A549 (cell line): ENCODE data around the gene CELF3. TPM values are rescaled to one million over a fixed set of nuclear protein-coding genes. Genes with fewer than 3 reads are reported as not detected.

Experiments used
- ATAC-seq, 2 experiments: fragments of 200-7000 bp in 1 of 2; fragments of >200 bp in 1 of 2; cut with Nextera tagmentation in 1 of 2; cut with Tn5 transposase in 1 of 2; 3 replicates each; pipeline versions ENCODE4 v1.8.0 to v1.9.1; 2018 to 2020; ENCODE audit warnings: mild to moderate bottlenecking in 1 of 2, moderate library complexity in 1 of 2
- CTCF ChIA-PET: fragments of 300-600 bp; sonication (Branson Sonifier 250); formaldehyde crosslinking; extraction: SDS; loops from one replicate; lab custom pipeline; 2021; ENCODE audit warnings: antibody characterized with exemption, inconsistent platforms; lab: Yijun Ruan, JAX
- POLR2A ChIA-PET: fragments of 350-600 bp; formaldehyde crosslinking; extraction: SDS; loops from one replicate; lab custom pipeline; 2021; ENCODE audit warnings: antibody characterized with exemption, inconsistent platforms; lab: Yijun Ruan, JAX
- DNase-seq, 2 experiments: peaks; one replicate each; pipeline versions ENCODE4 v3.0.0 to v3.0.0-alpha.2; 2011 to 2016; ENCODE audit warnings: low read depth in 1 of 2, low spot score in 1 of 2
- FAIRE-seq: peaks from 2 replicates; lab custom pipeline; 2011; peaks lifted over from hg19 to GRCh38; lab: Jason Lieb, UNC
- H3K27ac ChIP-seq, 2 experiments: fragments of >200 bp; sonication (Bioruptor Twin); formaldehyde crosslinking; 3 replicates each; pipeline ENCODE4 v1.5.1; 2016 to 2017
- H3K4me1 ChIP-seq: fragments of >200 bp; sonication (Bioruptor Twin); formaldehyde crosslinking; 3 replicates; pipeline ENCODE4 v1.6.1; 2016
- H3K4me2 ChIP-seq: fragments of >200 bp; sonication (Bioruptor Twin); formaldehyde crosslinking; 3 replicates; pipeline ENCODE4 v1.6.1; 2016
- H3K4me3 ChIP-seq: fragments of >200 bp; sonication (Bioruptor Twin); formaldehyde crosslinking; 3 replicates; pipeline ENCODE4 v1.5.1; 2016
- H3K9me3 ChIP-seq: fragments of >200 bp; sonication (Bioruptor Twin); formaldehyde crosslinking; 3 replicates; pipeline ENCODE4 v1.6.1; 2016
- CEBPB ChIP-seq, 2 experiments: fragments of >200 bp in 1 of 2; sonication (Bioruptor Twin) in 1 of 2; formaldehyde crosslinking in 1 of 2; IDR thresholded peaks; 2 replicates each; pipeline ENCODE4 v1.6.1; 2012 to 2016
- HMGXB4 ChIP-seq: fragments of 250-450 bp; sonication (Bioruptor Pico); IDR thresholded peaks from 2 replicates; pipeline ENCODE4 v1.5.0; 2021; ENCODE audit warnings: mild to moderate bottlenecking, moderate library complexity, borderline replicate concordance
- HOXA7 ChIP-seq: fragments of 250-450 bp; sonication (Bioruptor Pico); IDR thresholded peaks from 2 replicates; pipeline ENCODE4 v1.5.0; 2020; ENCODE audit warnings: mild to moderate bottlenecking, moderate library complexity
- JUN ChIP-seq, 2 experiments: fragments of >200 bp; sonication (Bioruptor Twin); formaldehyde crosslinking; IDR thresholded peaks; 2 replicates in 1 of 2; 3 replicates in 1 of 2; pipeline ENCODE4 v1.6.1; 2016 to 2017
- RAD21 ChIP-seq, 2 experiments: fragments of >200 bp in 1 of 2; sonication (Bioruptor Twin) in 1 of 2; formaldehyde crosslinking in 1 of 2; IDR thresholded peaks in 1 of 2; conservative IDR thresholded peaks in 1 of 2; 2 replicates in 1 of 2; 3 replicates in 1 of 2; pipeline ENCODE4 v1.6.1; 2012 to 2018; ENCODE audit warnings: inconsistent platforms in 1 of 2
- SMC3 ChIP-seq: fragments of >200 bp; sonication (Bioruptor Twin); formaldehyde crosslinking; IDR thresholded peaks from 3 replicates; pipeline ENCODE4 v1.6.1; 2018; ENCODE audit warnings: inconsistent platforms
- TFCP2L1 ChIP-seq: fragments of 250-450 bp; sonication (Bioruptor Pico); IDR thresholded peaks from 2 replicates; pipeline ENCODE4 v1.5.0; 2021; ENCODE audit warnings: mild to moderate bottlenecking
- ZFP36 ChIP-seq: fragments of 450-650 bp; IDR thresholded peaks from 2 replicates; pipeline ENCODE4 v1.6.1; 2014; ENCODE audit warnings: borderline replicate concordance; ENCODE audit not compliant: partially characterized antibody
- ZNF302 ChIP-seq: fragments of 250-450 bp; sonication (Bioruptor Pico); IDR thresholded peaks from 2 replicates; pipeline ENCODE4 v1.9.0; 2021; ENCODE audit warnings: inconsistent platforms, mild to moderate bottlenecking, moderate library complexity
- WGBS: methylation state at CpG from one replicate; pipeline ENCODE4 v1.1.6; 2017; ENCODE audit errors: missing lambda C conversion rate; 5-methylcytosine and 5-hydroxymethylcytosine counted together
- polyA plus RNA-seq, 4 experiments: library from polyadenylated mRNA; depleted of rRNA in 3 of 4; stranded (reverse); fragments of >200 nt; fragmentation: RNase III in 1 of 4; extraction: RNeasy Plus Mini Kit Qiagen cat#74134 plus additional on column Dnase treatment in 1 of 4; gene quantifications; 2 replicates in 3 of 4; 3 replicates in 1 of 4; pipeline ENCODE4 v1.2.3, GENCODE V29; 2011 to 2017
- TF ChIP-seq, protein P1 (sequence below): fragments of 150-350 bp; IDR thresholded peaks from 2 replicates; pipeline ENCODE4 v1.6.1; 2014; ENCODE audit warnings: low read depth, mild to moderate bottlenecking, low read length
- TF ChIP-seq, protein P2 (sequence below): fragments of 250-450 bp; sonication (Bioruptor Pico); IDR thresholded peaks from 2 replicates; pipeline ENCODE4 v1.5.0; 2020; ENCODE audit warnings: low read depth, mild to moderate bottlenecking, moderate library complexity
- TF ChIP-seq, protein P3 (sequence below): fragments of >200 bp; sonication (Bioruptor Twin); formaldehyde crosslinking; IDR thresholded peaks from 3 replicates; pipeline ENCODE4 v1.5.1; 2016

The CELF3 gene
- polyA plus RNA-seq, 2 of the 4 experiments (the other 2 are of a cell fraction): not detected

DNA sequence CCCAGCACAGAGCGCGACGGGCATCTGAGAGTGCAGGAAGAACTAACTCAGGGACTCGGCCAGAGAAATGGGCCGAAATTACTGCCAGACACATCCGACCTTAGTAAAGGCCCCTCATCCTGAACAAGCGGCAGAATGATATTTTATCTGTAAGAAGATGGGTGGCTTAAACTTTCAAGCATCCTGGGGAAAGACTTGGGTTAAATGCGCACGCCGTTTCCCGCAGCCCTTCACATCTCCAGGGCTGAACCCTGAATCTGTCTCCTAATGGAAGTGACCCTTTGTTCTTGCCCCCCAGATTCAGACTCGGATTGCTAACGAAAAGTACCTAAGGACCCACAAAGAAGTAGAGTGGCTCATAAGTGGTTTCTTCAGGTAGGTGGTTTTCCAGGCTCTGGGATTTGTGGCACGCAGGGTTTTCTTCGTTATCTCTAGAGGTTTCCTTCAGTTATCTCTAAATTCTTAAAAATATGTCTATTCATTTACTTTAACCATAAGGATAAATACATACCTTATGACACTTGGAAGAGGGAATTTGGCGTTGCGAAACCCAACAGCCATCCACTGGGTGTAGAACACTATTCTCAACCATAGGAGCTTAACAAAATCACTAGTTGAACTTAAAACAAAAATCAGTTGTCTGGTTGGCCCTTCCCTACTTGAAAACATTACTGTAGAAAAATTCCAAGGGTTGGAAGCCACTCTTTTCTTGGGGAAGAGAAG, 5.3 kb upstream of the CELF3 start:
- H3K4me2 ChIP-seq: peak overlapping the region; percentile 69
- ATAC-seq: no peak
- no peak for DNase-seq
- peaks cover 16% of the 10 kb centered on the region; the same call in 2 of the 3 replicates for H3K4me1 ChIP-seq
- H3K9me3 ChIP-seq: no peaks in the 10 kb centered on the region
- peak overlapping the region; percentile 42 for H3K4me3 ChIP-seq
- CTCF ChIA-PET: interaction anchor here (1.1 to 6.2 kb wide), 9 partner anchors 9 to 188 kb away, joined by 3 to 42 read pairs (median 4); no protein-coding TSS in a partner anchor
- no peak for FAIRE-seq
- H3K27ac ChIP-seq: peak overlapping the region in 1 of 2 experiments; percentile 21; a peak in 1 of 6 replicates
- POLR2A ChIA-PET: no interaction called here
- TF ChIP-seq, protein P1, sequence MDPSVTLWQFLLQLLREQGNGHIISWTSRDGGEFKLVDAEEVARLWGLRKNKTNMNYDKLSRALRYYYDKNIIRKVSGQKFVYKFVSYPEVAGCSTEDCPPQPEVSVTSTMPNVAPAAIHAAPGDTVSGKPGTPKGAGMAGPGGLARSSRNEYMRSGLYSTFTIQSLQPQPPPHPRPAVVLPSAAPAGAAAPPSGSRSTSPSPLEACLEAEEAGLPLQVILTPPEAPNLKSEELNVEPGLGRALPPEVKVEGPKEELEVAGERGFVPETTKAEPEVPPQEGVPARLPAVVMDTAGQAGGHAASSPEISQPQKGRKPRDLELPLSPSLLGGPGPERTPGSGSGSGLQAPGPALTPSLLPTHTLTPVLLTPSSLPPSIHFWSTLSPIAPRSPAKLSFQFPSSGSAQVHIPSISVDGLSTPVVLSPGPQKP: no peak
- peak; percentile 13 to 40; a peak in 1 of 4 replicates for TF ChIP-seq CEBPB (IDR thresholded peaks at IDR 0.05)
- TF ChIP-seq, protein P2, sequence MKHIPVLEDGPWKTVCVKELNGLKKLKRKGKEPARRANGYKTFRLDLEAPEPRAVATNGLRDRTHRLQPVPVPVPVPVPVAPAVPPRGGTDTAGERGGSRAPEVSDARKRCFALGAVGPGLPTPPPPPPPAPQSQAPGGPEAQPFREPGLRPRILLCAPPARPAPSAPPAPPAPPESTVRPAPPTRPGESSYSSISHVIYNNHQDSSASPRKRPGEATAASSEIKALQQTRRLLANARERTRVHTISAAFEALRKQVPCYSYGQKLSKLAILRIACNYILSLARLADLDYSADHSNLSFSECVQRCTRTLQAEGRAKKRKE (CRISPR knock-in tag): no peak
- TF ChIP-seq ZFP36: no peak
- 60% methylated on average over 17 of the region's 17 CpGs for WGBS

- Histone ChIP-seq H3K4me1 (peaks cover 23% of the 10 kb centered on the region; the same call in 2 of the 3 replicates), H3K27ac (peak within 1 kb of the TSS in 1 of 2 experiments; percentile 21; a peak in 1 of 6 replicates), H3K9me3 (no peaks in the 10 kb centered on the region), H3K4me3 (peak within 1 kb of the TSS; percentile 42), H3K4me2 (peak within 1 kb of the TSS; percentile 69)
- TF ChIP-seq HMGXB4 (CRISPR knock-in tag) (no peak), RAD21 (conservative IDR thresholded peaks at IDR 0.05 in 1 of 2, IDR thresholded peaks at IDR 0.05 in 1 of 2) (peak; percentile 23 to 24; a peak in 1 of 5 replicates), JUN (IDR thresholded peaks at IDR 0.05) (no peak), HOXA7 (CRISPR knock-in tag) (no peak), TFCP2L1 (CRISPR knock-in tag) (no peak), SMC3 (peak; percentile 42)
- TF ChIP-seq, protein P3, sequence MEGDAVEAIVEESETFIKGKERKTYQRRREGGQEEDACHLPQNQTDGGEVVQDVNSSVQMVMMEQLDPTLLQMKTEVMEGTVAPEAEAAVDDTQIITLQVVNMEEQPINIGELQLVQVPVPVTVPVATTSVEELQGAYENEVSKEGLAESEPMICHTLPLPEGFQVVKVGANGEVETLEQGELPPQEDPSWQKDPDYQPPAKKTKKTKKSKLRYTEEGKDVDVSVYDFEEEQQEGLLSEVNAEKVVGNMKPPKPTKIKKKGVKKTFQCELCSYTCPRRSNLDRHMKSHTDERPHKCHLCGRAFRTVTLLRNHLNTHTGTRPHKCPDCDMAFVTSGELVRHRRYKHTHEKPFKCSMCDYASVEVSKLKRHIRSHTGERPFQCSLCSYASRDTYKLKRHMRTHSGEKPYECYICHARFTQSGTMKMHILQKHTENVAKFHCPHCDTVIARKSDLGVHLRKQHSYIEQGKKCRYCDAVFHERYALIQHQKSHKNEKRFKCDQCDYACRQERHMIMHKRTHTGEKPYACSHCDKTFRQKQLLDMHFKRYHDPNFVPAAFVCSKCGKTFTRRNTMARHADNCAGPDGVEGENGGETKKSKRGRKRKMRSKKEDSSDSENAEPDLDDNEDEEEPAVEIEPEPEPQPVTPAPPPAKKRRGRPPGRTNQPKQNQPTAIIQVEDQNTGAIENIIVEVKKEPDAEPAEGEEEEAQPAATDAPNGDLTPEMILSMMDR: peak; percentile 39
- ChIA-PET CTCF (interaction anchor here (0.5 to 6.2 kb wide), 7 partner anchors 13 to 188 kb away, joined by 3 to 42 read pairs (median 6); no protein-coding TSS in a partner anchor), POLR2A (no interaction called here)
- ATAC-seq (peak; percentile 82 to 85), FAIRE-seq (no peak), DNase-seq (peak in 1 of 2 experiments; percentile 62)
- WGBS: 35% methylated on average over 19 of the region's 44 CpGs
Observed at GRCh38 chr1:151720974-151721787, 4.6 kb upstream of the CELF3 start, which contains the start of gene RIIAD1. RIIAD1 (plus strand) TSS chr1:151721522; CDS start chr1:151721537, 15 bp downstream.

DNA sequence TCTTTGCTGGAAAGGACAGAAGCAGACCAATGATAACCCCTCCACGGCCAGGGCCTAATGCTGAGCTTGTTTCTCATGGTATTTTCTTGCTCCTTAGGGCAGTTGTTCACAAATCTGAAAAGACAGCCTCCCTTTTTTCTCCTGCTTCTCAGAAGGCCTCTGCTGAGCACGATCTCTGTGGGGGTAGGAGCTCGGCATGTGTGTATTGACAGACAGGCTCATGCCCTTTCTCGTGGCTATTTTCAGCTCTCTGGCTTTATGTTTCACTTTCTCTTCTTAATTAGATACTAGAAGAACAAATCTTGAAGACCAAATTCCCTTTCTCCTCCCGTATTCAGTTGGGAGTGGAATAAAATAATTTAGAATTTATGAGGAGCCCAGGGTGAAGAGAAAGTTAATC, 4.0 kb upstream of the CELF3 start:
- ATAC-seq: no peak
- FAIRE-seq: no peak
- no peaks in the 10 kb centered on the region for H3K9me3 ChIP-seq
- TF ChIP-seq ZNF302 (CRISPR knock-in tag): no peak
- DNase-seq: no peak
- H3K4me2 ChIP-seq: peak overlapping the region; percentile 69
- H3K27ac ChIP-seq: no peak overlapping the region
- WGBS: 64% methylated on average over 5 of the region's 5 CpGs
- ChIA-PET CTCF (interaction anchor here (0.5 to 6.2 kb wide), 7 partner anchors 14 to 187 kb away, joined by 3 to 42 read pairs (median 6); no protein-coding TSS in a partner anchor), POLR2A (no interaction called here)
- peaks cover 23% of the 10 kb centered on the region; the same call in 2 of the 3 replicates for H3K4me1 ChIP-seq
- no peak overlapping the region for H3K4me3 ChIP-seq
